SIG-M5 treated with dmso at 0.1 percent for 504 hours (cell line): ENCODE measurements around the gene BFSP1.

Experiments used
- DNase-seq: peaks from one replicate; lab custom pipeline; 2025; ENCODE audit not compliant: unreplicated experiment; lab: John Stamatoyannopoulos, UW

BFSP1 gene

DNA sequence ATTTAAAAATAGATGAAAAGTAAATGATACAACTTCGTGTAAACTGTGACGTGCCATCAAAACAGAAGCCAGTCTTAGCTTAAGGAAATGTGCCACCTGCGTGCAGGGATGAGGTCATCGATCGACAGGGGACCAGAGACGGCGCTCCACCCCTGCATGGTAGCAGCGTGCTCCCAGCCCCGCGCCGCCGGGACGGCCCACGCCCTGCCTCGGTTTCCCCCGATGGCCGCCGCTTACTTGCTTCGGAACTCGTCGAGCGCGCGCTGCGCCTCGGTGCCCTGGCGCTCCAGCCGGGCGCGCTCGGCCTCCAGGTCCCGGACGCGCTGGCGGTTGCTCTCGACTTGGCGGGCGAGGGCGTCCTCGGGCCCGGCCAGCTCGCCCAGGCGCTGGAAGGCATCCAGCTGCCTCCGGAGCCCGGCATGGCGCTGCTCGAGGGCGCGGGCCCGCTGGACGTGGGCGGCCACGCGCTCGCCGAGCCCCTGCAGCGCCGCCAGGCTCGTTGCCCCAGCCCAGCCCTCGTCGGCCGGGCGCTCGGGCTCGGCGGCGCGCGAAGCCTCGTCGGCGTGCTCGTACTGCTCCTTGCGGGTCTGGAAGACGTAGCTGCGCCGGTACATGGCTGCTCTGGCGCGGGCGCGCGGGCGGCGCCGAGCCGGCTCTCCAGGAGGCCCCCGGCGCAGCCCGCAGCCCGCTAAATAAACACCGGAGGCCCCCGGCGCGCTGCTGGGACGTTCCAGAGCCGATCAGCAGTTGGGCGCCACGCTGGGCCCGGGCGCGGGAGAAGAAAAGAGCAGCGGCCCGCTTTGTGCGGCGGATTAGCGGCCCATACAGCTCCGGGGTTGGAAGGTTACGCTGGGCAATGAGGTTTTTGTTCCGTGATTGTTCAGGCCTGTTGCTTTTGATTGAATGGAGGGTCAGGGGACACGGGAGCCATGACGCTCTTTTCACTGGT lies at the start of gene BFSP1:
BFSP1 (minus strand) TSS at position 664 of the 949 bp plus-strand sequence; CDS start at position 614, 50 bp downstream.
- peak; percentile 53 for DNase-seq

DNA sequence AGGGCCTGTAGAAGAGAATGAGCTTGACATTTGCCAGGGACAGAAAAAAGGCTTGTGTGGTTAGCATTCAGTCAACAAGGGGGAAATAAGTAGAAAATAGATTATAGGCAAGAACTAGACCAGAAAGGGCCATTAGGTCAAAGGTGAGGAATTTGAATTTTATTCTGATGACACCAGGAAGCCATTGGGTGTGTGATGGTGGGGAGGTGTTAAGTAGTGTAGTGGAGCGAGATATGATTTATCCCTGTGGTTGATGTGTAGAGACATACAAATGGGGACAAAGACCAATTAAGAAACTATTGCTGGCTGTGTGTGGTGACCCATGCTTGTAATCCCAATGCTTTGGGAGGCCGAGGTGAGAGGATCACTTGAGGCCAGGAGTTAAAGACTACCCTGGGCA lies 49.7 kb upstream of the BFSP1 start:
- DNase-seq, result no peak

DNA sequence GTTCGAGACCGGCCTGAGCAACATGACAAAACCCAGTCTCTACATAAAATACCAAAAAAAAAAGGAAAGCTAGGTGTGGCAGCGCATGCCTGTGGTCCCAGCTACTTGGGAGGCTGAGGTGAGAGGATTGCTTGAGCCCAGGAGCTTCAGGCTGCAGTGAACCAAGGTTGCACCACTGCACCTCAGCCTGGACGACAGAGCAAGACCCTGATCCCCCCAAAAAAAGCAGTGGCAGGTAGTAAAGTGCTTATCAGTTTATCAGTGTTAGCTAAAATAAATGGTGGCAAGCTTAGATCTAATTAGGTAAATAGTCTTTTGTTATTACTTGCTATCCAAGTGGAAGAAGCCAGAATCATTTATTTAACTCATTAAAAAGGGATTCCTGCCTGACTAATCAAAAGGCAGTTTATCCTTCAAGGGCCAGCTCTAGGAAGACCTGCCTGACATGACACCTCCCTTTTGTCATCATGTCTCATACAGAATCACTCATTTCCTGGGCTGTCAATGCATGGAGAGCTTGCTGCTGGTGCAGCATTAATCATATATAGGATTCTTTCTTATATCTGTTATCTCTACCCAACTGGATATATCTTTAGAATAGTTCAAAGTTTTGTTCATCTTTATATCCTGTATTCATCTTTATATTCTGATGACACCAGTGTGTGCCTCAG lies 48.3 kb upstream of the BFSP1 start:
- no peak for DNase-seq

DNA sequence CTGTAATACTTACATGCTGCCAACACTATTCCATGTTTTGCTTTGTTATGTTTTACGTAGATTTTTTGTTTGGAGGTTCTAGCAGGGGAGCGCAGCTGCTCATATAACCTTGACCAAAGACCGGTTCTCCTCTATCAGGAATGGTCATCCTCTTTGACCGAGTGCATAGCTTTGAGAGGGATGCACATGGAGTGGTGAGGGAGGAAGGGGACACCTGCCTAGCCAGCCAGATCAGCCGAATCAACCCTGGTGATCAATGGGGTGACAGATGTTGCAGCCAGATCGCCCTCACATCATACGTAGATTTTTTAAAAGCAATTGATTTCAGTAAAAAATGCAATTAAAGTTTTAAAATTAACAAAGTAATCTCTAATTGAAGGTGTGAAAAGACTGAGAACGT lies 45.0 kb upstream of the BFSP1 start:
- DNase-seq, result no peak

DNA sequence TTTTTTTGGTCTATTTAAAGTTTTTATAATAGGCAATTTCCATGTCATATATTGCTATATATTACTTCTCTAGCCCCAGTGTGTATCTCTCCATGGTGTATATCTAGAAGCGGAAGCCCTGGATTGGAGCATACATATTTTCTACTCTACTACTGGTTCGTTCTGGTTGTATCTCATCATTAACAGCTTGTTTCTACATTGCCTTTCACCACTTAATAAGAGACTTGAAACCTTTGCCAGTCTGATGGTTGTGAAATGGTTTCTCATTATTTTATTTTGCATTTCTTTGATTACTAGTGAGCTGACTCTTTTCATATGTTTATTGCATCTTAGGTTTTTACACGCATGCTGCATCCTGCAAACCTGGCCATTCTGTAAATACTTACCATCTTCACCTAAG lies 42.3 kb upstream of the BFSP1 start:
- DNase-seq, result no peak

DNA sequence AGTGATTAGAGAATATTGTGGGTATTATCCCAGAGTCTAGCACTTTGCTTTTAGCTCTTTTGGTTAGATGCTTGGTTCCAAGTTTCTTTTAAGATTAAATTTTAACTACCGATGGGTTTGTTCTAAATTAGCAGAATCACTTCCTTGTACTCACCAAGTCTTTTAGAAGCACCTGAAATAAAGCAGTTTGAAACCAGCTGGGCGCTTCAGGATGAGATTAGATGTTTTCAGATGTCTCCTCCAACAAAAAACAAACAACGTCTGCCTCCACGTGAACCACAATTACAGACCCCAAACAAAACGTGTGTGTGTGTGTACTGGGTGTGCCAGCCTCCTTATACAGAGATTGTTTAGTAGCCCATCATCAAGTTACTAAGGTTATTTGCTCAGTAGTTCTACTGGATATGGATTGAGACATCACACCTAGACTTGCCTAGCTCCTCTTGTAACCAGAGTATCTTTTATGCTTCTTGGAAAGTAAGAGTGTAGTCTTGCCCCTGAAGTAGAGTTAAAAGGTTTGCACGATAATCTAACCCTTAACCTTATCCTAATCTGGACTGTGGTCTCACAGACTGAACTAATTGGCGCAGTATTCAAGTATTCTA lies 41.0 kb upstream of the BFSP1 start:
- DNase-seq, result no peak

DNA sequence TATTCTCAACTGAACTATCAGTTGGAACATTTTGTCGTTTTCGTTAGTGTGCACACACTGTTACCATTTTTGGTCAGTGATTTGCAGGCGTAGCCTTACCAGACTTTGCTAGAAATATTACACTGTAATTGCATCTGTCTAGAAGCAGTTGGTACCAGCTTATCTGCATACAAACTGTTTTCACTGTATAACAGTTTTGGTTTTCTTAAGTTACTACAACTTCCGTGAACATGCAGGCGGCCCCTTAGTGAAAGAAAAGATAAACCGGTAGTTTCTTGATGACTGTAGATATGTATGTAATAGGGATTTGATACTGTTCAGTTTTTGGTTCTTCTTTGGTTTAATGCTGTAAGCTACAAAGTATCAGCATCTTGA lies 40.0 kb upstream of the BFSP1 start:
- no peak for DNase-seq

DNA sequence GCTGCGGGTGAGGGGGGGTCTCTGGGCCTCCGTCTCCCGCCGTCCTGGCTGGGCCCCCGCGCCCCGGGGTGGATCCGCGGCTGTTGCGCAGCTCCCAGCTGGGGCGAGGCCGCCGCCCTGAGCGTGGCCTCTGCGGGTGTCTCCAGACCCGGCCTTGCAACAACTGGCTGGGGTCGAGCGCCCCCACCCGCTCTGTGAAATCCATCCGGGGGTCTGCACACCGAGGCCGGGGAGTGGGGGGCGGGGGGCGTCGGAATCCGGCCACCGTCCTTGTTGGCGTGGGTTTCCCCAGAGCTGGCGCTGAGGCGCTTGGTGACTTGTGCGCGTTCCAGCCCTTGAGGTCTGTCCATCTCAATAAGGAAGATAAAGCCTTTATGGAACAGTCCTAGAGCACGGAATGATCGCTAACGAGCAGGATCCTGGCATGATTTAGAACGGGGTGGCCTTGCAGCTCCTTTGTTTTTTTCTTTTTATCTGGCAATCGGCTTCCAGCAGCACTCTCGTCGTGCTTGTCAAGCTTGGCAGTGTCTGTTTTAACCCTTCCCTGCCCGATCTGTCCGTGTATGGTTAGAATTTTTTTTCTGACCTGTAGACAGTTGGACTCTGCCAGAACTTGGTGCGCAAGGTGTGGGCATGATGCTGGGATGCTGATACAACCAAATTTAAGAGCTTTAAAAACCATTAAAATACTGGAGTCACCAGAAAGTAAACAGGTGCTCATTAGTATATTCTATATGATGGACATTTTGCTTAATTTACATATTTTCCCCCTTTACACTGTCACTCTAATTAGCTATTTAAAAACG lies 39.4 kb upstream of the BFSP1 start:
- DNase-seq, result peak; percentile 53

DNA sequence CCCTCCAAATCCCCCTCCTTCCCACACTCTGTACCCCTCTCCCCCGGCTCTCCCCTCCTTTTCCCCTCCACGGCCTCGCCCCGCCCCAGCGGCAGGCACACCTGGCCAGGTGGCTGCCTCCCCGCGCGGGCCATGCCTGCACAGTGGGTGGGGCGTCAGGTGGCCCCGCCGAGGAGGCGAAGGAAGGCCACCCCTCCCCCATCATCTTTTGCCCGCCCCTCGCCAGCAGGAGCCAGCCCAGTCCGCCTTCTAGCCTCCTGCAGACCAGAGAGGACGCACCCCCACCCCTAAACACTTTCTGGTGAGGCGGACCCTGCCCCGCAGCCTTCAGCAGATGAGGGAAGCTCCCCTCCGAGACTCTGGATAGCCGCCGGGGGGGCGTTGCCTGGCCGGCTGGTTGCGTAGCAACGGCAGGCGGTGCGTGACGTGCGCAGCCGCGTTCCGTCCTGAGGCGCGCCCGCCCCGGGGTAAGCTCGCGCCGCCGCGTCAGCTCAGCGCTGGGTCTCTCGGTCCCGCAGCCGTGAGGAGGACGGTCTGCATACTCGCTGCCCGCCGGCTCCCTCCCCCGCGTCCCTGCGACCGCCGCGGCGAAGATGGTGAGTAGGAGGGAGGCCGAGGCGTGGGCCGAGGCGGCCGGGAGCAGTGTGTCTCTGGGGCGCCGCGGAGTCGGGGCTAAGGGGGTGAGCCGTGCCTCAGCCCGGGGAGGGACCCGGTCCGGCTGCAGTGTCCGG lies 38.6 kb upstream of the BFSP1 start, which contains the start of gene DSTN:
DSTN (plus strand) TSS at position 460 of the 731 bp plus-strand sequence; CDS start at position 594, 134 bp downstream.
- DNase-seq, result peak; percentile 85

DNA sequence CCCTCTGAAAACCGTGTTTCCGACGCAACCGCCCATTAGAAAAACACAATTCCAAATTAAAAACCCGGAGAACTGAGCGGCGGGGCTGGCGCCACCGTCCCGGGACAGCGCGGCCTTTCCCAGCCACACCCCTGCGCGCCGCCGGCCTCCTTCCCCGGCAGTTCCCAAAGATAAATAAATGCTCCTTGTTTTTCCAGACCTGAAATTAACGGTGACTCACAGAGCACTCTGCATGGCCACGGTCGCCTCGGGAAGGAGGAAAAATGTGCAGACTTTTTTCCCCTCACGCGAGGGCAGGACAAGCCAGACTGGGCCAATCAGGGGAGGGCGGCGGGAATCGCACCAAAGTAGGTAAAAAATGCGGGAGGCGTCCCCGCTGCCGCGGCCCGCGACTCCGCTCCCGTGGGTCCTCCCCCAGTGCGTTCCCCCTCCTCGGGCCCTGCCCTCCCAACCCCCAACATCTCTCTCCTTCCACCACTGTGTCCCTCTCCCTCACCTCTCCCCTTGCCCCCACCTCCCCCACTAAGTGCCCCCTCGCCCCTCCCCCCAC lies 37.9 kb upstream of the BFSP1 start:
- DNase-seq, result peak; percentile 44

DNA sequence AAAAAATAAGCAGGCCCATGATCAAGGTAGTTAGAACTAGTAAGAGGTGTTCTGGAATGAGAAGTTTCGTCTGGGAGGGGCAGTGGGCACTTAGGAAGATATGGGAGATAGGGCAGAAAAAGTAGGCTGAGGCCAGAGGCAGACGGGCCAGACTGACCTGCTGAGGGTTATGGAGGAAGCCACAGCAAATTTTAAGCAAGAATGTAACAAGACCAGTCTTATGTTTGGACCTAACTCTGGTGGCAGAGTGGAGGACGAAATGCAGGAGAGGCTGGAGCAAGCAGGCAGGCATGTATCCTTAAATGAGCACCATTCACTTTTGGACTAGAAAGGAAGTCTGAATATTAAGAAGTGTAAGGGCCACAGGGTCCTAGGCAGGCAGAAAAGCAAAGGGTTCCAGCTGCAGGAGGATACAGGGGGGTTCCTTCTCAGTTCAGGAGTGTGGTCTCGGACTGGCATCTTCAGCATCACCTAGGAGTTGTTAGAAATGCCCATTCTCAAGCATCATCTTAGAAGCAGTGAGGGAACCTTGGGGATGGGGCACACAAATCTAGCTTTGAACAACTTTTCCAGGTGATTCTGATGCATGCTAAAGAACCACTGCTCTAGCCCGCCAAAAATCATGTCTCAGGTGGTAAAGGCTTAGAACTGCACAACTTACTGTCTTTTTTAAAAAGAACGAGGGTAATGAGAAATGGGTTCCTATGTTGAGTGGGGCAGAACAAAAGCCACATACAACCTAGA lies 37.0 kb upstream of the BFSP1 start:
- DNase-seq, result no peak

DNA sequence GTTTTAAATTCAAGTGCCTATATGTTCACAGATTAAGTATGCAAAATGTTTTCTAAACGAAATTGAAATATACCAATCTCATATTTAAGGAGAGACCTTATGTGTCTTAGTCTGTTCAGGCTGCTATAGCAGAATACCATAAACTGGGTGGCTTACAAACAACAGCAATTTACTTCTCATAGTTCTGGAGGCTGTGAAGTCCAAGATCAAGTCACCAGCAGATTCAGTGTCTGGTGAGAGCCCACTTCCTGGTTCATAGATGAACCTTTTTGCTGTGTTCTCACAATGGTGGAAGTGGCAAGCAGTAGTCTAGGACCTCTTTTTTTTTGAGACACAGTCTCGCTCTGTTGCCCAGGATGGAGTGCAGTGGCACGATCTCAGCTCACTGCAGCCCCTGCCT lies 35.2 kb upstream of the BFSP1 start:
- no peak for DNase-seq

DNA sequence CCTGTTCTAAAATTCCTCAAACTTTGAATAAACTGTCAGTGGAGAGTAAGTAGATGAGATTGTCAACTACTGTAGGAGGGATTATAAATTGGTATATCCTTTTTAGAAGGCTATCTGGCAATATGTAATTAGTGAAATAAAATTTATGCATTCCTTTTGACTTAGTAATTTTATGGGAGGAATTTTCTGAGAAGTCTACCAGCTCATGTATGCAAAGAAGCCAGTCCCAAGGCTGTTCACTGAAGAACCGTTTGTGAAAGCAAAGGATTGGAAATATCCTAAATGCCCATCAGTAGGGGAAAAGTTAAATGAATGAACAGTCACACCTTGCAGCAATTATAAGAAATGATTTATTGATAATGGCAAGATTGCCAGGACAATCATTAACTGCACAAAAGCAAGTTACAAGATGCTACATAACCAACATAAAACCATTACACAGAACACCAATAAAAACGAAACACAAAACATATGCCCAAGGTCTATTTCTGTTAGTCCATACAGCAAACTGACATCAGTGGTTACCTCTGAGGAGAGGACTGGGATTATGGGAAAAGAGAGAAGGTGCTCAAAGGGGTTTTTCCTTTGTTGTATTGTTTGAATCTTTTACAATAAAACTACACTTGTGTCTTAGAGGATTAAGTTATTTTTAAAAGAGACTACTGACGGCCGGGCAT lies 34.1 kb upstream of the BFSP1 start:
- no peak for DNase-seq

DNA sequence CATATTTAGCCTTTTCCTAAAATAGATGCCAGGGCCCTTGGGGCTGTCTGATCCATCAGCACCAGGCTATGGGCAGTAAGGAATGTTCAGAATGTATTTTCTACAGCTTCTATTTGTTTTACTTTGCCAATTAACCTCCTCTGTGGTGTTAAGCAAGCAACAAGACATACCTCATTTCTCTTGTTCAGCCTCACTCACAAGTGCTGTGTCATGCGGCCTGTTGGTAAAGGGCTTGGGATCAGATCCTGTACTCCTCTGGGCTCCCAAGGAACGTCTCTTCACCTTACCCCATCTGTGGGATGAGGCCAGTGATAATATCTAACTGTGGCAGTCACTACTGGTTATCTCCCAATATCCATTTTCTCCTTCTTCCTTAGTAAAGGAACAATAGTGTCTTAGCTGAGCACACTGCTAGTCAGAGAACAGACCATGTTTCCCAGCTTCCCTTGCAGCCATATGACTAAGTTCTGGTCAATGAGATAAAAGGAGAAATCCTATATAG lies 31.7 kb upstream of the BFSP1 start:
- DNase-seq, result peak; percentile 13

DNA sequence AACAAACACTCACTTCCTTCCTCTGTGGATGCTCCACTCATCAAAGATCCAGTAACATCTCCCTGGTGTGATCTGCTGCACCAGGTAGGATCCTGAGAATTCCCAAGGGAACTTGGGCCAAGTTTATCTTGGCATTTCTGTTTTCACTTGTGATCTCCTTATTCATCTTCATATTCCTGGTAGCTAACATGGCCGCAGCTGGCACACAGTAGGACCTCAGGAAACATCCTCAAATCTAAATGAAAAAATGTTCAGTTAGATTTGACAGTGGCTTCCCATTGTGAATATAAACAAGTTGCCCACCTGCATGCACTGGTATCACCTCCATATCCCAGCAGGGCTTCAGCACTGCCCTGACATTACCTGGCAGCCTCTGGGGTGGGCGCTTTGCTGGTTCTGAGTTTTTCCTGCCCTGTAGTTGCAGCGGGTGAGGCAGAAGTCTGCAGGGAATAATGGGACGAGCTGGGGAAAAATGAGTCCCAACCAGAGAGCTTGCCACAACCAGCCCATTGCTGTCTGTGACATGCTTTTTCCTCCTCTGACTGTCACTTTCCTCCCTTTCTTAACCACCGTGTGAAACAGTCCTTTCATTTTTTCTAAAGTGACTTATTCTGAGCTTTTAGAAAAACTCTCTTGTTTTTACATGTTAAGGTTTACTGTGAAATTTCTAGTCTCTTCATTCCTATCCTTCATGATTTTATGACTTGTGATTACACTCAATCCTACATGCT lies 29.3 kb upstream of the BFSP1 start:
- DNase-seq, result no peak

DNA sequence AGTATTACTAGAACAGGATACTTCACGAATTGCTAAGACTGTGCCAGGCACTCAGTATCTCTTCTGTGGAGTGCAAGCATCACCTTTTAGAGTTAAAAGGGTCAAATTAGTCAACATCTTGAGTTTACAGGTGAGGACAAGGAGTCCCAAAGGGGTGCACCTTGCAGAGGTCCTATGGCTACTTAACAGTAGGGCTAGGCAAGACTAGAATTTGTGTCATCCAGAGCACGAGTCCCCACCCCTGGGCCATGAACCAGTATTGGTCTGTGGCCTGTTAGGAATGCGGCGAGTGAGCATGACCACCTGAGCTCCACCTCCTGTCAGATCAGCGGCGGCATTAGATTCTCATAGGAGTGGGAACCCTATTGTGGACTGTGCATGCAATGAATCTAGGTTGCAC lies 28.2 kb upstream of the BFSP1 start:
- DNase-seq, result no peak

DNA sequence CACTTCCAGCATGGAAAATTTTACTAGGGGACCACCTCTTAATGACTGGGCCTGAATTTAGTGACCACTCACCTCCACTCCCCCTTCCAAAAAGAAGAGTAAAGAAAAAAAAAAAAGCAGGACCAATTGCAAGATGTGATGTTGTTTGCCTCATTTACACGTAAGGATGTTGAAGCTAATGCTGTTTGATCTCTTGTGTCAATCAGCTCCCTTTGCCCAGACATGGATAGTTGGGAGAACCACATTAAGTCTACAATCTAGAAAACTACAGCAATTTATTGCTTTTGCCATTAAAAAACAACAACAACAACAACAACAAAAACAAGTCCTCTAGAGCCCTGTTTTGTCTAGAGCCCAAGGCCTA lies 27.7 kb upstream of the BFSP1 start:
- DNase-seq, result no peak
